Measurements from ENCODE around the gene LMBRD2. TPM values are rescaled to one million over a fixed set of nuclear protein-coding genes. Genes with fewer than 3 reads are reported as not detected.
"Not testable (repeated sequence)": the region's sequence is repeated elsewhere in the genome, so short reads cannot be mapped to it uniquely, and the experiment has no call there.

The LMBRD2 gene
- total RNA-seq, 1 donor from 2014 or later = 8.8 TPM

DNA sequence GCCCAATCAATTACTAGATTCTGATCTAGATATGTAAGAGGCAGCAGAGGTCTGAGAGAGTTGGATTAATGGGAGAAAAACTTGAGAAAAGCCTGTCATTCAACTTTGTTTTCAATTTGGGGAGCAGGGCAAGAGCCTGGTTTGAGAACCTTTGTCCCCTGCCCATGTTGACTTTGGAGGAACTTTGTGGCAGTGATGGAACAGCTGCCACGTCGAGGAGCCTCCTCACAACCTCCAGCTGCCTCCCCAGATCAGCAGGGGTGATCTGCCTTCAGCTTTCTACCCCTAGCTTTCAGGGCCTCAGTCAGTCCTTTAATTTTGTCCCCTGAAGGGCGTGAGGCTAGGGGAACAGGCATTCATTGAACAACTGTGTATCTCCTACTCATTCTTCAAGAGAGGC lies 8.9 kb upstream of the LMBRD2 start:
- no peak for DNase-seq

DNA sequence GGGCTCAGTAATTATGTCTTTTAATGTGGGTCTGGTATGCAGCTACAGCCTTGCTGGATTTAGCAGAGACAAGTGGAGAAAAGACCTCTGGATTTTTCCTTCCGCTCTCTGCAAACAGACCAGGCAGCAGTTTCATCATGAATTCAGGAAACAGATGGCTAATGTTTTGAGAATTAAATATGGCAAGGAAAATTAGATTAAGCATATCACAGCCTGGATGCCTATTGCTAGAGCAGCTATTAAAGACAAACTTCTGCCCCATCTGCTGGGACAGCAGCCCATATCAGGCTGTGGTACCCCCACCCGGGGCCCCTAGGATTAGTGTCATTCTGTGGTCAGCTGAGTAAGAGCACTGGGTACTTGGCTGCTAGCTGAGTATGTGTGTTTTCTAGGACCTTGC lies 6.5 kb upstream of the LMBRD2 start:
- DNase-seq = peak; percentile 49

- peak; percentile 12 for DNase-seq
Measured at GRCh38 chr5:36156619-36157018, 4.9 kb upstream of the LMBRD2 start.

GRCh38 chr5:36156121-36156601 lies 4.5 kb upstream of the LMBRD2 start:
- DNase-seq = peak; percentile 44

- no peak for DNase-seq
Measured at GRCh38 chr5:36155291-36155690, 3.6 kb upstream of the LMBRD2 start.

- DNase-seq = no peak
Measured at GRCh38 chr5:36153726-36154125, 2.0 kb upstream of the LMBRD2 start.

DNA sequence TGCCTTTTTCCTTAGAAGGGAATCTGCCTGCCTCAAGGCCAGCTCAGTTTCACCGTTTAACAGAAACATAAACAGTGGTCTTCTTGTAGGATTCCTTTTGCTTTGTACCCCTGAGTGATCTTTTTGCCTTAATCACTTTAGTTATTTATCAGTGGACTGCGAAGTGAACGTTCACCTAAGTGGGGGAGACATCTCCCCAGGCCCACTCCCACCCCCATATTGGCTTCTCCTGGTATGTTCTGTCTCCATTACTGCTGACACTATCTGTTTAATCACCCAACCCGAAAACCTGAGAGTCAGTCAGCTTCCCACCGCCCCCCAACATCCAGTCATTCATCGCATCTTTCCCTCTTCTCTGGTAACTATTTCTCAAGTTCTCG lies 1.6 kb upstream of the LMBRD2 start:
- DNase-seq = no peak

DNA sequence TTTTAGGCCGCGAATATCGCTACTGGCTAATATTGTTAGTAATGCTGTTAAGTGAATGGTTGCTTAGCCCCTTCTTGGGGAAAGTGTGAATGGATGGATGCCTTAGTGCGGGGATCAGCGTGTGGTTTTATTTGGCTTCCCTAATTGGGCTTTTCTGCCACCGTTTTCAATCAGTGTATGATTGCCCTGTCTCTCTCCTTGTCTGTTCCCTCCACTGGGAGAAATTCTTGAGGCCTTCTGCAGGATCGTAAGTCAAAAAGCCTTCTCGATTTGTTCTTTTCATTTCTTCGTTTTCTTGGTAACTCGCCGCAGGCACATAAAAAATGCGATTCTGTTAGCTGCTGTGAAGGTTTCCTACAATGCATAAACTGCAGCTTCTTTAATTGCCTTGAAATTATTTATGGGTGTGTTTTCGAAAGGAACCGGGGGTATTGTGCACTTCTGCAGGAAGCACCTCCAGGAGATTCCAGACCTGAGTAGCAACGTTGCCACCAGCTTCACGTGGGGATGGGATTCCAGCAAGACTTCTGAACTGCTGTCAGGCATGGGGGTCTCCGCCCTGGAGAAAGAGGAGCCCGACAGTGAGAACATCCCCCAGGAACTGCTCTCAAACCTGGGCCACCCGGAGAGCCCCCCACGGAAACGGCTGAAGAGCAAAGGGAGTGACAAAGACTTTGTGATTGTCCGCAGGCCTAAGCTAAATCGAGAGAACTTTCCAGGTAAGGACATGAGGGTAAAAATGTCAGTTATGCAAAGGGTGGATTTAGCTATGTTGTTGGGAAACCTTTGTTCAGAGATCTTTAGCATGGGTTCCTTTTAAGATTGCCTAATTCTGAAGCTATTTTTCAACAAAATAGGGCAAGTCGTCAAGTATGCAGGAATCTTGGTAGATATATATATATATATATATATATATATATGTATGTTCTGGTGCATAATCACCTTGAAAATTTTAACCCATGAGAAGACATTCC lies 924 bp upstream of the LMBRD2 start:
- DNase-seq = peak; percentile 35

DNA sequence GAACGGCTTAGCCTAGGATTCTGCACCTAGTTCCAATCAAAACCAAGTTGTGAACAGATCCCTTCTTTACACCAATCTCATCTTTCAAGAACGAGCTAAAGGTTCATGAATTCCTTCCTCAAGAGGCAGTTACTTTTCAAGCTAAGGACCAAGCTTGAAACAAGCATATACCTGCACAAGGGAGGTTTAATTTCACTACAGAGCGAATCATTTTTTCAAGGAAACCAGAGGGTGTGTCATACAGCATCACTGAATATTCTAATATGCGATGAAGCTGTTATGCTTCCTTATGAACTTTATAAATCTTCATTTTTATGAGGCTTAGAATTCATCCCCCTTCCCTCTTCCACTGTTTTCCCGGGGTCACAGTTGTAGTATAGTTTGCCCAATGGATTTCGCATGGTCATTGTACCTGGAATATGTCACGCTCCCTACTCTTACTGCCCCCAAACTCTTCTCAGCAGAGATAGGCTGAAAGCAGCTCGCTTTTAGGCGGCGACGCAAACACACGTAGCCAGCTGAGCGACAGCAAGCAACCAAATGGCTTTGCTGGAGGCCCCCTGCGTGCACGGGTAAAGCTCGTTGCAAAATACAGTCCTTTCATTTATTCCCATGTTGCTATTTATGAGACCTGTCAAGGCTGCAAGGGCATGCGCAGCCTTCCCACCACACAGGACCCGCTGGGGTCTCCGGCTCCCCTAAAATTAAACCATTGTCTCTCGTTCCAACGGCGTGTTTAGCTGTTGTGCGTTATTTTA lies 832 bp downstream of the LMBRD2 start:
- DNase-seq = peak; percentile 71

- peak; percentile 20 for DNase-seq
Measured at GRCh38 chr5:36147681-36148080, 4.0 kb downstream of the LMBRD2 start.

GRCh38 chr5:36146390-36146789 lies 5.3 kb downstream of the LMBRD2 start:
- no peak for DNase-seq

DNA sequence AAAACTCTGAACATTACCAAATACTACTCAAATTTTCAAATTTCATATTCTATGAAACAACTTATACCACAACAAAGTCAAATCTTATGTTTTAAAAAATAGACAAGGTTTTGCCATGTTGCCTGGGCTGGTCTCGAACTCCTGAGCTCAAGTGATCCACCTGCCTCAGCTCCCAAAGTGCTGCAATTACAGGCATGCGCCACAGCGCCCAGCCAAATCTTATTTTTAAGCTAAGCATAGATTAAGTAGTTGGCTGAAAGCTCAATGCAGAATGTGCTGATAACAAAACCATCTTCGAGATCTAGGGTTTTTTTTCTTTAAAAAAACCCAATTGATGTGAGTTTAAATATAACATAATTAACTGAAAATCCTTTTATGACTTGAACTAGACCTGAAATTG lies 6.4 kb downstream of the LMBRD2 start:
- no peak for DNase-seq

DNA sequence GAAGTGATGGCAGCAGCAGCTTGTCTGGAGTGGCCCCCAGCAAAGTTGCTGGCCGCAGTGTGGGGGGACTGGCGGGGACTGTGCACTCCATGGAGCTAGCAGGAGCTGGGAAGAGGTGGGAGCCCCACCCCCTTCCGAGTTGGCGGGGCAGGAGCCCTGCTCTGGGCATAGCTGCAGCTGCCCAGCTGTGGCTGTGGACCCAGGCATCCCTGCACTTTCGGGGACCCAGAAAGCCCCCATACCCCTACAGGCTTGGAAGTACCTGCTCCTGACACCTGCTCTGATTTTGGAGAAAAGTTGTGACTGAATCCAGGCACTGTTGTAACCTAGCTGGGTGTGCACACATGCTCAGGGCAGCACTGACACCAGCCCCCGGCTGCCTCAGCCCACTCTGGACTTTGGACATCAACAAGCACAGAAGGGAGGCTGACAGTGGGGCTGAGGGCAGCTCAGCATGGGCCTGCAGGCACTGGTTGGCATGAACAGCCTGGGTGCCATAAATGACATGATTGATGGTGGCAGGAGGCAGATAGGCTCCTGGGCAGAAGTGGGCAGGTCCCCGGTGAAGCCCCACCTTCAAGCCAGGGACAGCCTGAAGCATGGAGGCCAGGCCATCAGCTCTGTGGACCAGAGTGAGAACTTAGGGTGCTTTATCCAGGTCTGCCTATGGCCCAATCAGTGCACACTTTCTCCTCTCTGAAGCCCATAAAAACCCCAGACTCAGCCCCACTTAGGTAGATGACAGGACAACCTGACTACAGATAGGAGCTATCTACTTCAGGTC lies 12.6 kb downstream of the LMBRD2 start:
- DNase-seq = no peak

DNA sequence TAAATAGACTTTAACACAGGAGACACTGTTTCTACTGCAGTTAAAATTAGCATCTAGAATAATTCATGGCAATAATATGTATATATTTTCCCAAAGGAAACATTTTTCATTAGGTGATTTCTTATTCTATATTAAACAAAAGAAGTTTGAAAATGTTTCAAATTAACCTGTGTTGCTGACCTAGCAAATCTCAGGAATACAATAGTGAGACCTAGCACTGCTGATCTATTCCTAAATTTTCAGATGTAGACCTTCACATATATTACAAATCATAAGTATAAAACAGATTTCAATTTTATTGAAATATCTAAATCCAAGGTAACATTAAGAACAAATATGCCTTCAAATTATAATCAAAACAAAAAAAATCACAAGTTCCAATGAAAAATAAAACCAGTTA lies 15.1 kb downstream of the LMBRD2 start:
- no peak for DNase-seq

DNA sequence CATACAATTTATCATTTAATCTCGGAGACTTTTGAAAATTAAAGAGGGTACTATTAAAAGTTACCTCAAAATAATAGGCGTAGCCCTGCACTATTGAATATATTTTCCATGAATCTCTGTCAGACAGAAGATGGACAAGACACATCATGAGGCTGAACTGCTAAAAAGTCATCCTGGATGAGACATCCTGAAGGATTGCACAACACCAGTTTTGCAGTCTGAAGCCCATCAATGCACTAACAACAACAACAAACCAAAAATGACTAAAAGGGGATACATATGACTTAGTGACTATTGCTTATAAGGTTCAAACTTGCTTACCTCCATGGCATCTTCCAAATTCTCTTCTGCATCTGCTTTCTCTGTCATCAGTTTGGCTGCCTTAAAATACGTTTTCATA lies 15.7 kb downstream of the LMBRD2 start:
- no peak for DNase-seq

DNA sequence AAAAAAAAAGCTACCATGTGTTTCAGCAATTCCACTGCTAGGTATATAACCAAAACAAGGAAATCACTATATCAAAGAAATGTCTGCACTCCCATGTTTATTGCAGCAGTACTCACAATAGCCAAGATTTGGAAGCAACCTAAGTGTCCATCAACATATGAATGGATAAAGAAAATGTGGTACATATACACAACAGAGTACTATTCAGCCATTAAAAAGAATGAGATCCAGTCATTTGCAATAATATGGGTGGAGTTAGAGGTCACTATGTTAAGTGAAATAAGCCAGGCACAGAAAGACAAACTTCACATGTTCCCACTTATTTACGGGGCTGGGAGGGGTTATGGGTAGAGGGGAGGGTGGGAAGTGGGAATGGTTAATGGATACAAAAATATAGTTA lies 18.7 kb downstream of the LMBRD2 start:
- not testable (repeated sequence) for DNase-seq

DNA sequence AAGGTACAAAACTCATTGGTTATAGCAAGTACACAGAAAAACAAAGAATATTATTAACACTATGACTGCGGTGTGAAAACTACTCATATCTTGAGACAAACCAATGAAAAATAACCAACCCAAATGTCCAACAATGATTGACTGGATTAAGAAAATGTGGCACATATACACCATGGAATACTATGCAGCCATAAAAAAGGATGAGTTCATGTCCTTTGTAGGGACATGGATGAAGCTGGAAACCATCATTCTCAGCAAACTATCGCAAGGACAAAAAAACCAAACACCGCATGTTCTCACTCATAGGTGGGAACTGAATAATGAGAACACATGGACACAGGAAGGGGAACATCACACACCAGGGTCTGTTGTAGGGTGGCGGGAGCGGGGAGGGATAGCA lies 22.0 kb downstream of the LMBRD2 start:
- DNase-seq = not testable (repeated sequence)

DNA sequence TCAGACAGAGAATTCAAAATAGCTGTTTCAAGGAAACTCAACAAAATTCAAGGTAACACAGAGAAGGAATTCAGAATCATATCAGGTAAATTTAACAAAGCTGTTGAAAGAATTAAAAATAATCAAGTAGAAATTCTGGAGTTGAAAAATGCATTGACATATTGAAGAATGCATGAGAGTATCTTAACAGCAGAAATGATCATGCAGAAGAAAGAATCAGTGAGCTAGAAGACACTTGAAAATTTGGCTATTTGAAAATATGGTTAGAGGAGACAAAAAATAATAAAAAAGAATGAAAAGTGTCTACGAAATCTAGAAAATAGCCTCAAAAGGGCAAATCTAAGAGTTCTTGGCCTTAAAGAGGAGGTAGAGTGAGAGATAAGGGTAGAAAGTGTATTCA lies 22.9 kb downstream of the LMBRD2 start:
- no peak for DNase-seq

DNA sequence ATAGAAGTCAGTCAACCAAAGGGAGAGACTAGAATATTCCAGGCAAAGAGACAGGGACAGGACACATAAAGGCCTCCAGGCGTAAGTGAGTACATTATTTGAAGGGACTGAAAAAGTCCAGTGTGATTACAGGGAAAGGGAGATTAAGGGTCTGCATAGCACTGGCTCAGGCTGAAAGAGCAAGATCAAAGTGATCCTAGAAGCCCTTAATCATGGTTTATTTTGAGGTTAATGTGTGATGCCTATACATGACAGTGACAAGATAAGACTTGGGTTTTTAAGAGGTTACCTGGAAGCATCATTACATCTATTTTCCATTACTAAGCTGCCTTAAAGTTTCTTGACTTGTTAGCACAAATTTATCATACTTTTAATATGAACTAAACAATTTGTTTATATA lies 25.8 kb downstream of the LMBRD2 start:
- no peak for DNase-seq

DNA sequence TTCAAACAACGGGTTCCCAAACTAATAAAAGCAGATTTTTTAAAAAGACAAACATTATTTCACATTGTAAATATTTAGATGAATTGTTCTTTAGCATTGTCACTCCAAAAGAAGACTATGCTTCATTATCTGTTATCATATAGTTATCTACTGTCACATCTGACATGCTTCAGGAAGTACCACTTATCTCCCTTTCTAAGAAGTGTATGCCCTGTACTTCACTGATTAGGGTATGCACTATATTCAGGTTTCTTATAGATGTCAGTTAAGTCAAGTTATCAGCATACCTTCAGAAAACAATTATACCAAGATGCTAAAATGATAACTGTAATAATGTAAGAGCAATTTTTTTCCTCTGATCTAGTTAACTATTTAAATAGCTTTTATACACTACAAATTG lies 40.4 kb downstream of the LMBRD2 start:
- DNase-seq = no peak

- DNase-seq = no peak
Measured at GRCh38 chr5:36108758-36109460, 42.8 kb downstream of the LMBRD2 start.

DNA sequence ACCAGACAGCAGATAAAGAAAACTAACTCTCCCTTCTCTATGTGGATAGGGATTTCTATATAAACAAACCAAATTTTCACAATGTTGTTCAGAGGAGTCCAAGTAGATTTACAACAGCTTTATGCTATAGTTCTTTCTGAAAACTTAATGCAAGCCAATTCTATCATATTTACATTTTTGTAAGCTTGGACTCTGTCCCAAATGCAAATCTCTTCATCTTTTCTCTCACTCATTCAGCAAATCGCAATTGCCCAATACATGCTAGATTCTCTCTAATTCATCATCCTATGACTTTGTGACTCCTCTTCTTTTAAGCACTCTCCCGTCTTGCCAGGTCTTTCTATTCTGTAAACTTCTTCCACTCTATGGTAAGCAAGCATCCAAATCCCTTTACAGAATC lies 45.9 kb downstream of the LMBRD2 start:
- no peak for DNase-seq

All from dermis blood vessel endothelial cell (primary cell).